Measurements from ENCODE around the gene LINGO1.

LINGO1 gene

GRCh38 chr15:77568014-77568972 is 64.4 kb downstream of the LINGO1 start:
- DNase-seq: no peak

DNA sequence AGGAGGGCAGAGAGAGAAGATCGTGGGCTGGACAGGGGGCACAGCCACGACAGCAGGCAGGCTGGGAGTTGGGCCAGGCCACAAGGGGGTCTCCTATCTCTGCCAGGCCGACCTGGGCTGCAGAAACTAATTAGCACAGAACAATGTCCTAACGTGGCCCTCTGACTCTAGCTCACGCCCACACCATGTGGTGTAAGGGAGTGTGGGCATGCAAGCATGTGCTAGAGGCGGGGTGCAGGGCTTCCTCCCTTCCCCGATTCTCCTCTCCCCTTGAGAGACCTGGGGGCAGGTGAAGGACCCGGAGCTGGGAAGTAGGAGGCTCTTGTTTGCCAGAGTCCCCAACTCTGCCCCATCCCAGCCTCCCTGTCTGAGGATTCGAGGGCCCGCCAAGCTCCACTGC is 65.5 kb downstream of the LINGO1 start:
- DNase-seq: no peak

DNA sequence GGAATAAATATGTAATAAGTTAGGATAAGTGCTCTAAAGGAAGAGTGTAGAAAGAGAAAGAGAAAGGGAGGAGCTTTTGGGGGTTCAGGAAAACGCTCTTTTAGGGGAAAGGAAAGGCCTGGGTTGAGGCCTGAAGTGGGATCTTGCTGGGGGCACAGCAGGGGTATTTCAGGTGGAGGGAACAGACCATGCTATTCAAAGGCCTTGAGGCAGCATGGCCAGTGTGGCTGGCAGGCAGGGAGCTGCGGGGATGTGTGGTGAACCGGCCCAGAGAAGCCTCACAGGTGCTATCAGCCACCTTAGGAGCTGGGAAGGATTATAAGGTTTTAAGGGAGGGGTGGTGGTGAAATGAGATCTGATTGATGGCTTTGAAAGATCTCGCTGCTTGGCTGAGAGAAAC is 66.6 kb downstream of the LINGO1 start:
- no peak for DNase-seq

DNA sequence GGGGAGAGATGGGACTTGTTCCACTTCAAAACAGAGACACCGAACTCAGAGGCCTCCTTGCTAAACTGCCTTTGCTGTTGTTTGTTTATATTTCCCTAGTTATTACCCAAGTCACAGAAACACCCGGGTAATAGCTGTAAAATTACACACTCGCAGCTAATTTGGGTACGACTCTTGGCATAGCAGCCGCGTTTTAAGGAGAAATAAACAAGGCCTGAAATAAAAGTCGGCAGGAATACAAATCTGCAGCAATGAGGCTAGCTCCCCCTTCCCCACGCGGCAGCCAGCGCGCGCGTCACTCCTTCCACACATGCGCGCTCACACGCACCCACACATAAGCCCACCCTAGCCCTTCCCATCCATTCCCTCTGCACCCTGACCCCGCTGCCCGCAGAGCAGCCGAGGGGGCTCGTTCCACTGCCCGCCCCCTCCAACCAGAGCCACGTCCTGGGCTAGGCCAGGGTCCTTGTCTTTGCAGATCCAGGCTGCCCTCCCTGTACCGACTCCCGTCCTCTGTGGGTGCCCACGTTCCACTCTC is 67.3 kb downstream of the LINGO1 start:
- no peak for DNase-seq

DNA sequence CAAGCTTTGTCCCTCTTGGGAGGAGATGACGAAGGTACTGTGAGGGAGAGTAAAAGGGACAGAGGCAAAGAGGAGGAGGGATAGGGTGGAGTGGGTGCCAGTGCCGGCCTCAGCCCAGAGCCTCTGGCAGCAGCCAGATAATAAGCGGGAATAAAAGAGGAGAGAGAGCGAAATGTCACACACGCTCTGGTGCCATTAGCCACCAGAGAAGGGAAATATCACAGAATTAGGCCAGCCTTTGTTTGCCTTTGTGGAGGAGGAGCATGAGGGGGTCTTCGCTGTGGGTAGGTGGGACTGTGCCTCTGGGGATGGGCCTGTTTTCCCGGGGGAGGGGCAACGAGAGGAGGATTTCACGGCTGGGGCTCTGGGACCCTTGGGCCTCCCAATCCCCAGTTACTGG is 67.8 kb downstream of the LINGO1 start:
- DNase-seq: no peak

GRCh38 chr15:77564341-77564740 is 68.4 kb downstream of the LINGO1 start:
- no peak for DNase-seq

DNA sequence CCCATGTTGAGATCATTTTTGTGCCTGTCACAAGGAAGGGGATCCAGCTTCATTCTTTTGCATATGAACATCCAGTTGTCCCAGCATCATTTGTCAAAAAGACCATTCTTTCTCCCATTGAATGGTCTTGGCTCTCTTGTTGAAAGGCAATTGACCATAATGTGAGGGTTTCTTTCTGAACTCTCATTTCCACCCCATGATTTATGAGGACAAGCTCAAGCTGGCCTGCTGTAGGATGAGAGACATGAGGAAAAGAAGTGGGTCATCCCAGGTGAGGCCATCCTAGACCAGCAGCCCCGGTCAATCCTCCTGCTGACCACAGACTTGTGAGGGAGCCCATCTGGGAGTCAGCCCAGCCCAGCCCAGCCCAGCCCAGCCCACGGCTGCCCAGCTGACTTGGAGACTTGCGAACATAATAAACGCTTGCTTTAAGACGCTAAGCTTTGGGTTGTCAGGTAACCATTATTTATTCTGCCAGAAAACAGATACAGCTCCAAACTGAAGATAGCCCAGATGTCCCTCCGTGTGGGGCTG is 69.0 kb downstream of the LINGO1 start:
- DNase-seq: no peak
